ENCODE results near the gene FOXL1.

DNA sequence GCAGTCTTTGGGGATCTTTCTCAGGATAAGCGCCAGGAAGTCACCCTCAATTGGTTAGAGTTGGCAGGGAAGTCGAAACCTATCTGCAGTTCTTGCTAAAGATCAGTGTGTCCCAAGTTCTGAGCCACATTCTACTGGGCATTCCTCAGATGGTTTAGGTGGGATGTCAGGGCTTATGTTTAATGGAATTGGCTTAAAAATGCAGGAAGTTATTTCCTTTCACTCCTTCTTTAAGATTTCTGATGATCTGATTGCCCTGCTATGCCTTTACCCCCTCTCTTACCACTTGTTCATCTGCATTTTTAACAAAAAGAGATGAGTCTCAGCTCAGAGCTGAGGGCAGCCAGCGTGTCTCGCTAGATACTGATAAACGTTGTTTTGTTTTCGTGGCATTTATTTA lies 30.8 kb downstream of the FOXL1 start:
- TF ChIP-seq, protein P1, sequence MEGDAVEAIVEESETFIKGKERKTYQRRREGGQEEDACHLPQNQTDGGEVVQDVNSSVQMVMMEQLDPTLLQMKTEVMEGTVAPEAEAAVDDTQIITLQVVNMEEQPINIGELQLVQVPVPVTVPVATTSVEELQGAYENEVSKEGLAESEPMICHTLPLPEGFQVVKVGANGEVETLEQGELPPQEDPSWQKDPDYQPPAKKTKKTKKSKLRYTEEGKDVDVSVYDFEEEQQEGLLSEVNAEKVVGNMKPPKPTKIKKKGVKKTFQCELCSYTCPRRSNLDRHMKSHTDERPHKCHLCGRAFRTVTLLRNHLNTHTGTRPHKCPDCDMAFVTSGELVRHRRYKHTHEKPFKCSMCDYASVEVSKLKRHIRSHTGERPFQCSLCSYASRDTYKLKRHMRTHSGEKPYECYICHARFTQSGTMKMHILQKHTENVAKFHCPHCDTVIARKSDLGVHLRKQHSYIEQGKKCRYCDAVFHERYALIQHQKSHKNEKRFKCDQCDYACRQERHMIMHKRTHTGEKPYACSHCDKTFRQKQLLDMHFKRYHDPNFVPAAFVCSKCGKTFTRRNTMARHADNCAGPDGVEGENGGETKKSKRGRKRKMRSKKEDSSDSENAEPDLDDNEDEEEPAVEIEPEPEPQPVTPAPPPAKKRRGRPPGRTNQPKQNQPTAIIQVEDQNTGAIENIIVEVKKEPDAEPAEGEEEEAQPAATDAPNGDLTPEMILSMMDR (IDR thresholded peaks at IDR 0.05), result no peak
- no peak for TF ChIP-seq POLR2A (IDR thresholded peaks at IDR 0.05)
